C4-2B (cell line): ENCODE measurements around the gene ANKRD31.

Experiments used
- ZFX ChIP-seq: fragments of 450-650 bp; IDR thresholded peaks from 2 replicates; pipeline ENCODE4 v1.6.1; 2017
- TF ChIP-seq, protein P1 (sequence below): fragments of 450-650 bp; conservative IDR thresholded peaks from 2 replicates; pipeline ENCODE4 v1.5.1; 2017; ENCODE audit warnings: mild to moderate bottlenecking

DNA sequence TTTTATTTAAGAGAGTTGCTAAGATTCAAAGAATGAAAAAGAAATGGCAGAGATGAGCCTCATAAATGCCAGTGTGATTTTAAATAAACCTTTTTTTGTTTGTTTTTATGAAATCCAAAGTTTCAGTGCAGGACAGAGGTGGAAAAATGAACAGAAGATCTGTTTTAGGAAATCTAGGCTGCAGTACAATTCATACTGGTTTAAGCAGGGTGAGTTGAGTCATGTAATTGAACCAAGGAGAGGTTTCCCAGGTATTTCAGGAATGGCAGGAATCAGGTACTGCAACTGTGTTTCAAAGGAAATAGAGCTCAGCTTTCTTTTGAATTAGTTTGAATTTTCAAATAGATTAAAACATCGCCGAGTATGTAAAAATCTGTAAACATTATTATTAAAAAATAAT, 3.0 kb upstream of the ANKRD31 start:
- TF ChIP-seq, protein P1, sequence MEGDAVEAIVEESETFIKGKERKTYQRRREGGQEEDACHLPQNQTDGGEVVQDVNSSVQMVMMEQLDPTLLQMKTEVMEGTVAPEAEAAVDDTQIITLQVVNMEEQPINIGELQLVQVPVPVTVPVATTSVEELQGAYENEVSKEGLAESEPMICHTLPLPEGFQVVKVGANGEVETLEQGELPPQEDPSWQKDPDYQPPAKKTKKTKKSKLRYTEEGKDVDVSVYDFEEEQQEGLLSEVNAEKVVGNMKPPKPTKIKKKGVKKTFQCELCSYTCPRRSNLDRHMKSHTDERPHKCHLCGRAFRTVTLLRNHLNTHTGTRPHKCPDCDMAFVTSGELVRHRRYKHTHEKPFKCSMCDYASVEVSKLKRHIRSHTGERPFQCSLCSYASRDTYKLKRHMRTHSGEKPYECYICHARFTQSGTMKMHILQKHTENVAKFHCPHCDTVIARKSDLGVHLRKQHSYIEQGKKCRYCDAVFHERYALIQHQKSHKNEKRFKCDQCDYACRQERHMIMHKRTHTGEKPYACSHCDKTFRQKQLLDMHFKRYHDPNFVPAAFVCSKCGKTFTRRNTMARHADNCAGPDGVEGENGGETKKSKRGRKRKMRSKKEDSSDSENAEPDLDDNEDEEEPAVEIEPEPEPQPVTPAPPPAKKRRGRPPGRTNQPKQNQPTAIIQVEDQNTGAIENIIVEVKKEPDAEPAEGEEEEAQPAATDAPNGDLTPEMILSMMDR, result no peak
- TF ChIP-seq ZFX, result no peak
